Measurements from ENCODE around the gene SFTPA2. TPM values are rescaled to one million over a fixed set of nuclear protein-coding genes. Genes with fewer than 3 reads are reported as not detected.

The SFTPA2 gene
- total and polyA plus RNA-seq, 2 experiments from 2014 or later = 0.45 TPM; not detected in 1

GRCh38 chr10:79507440-79508167 lies 52.6 kb downstream of the SFTPA2 start:
- no peaks in the 10 kb centered on the region for H3K4me1 ChIP-seq (ENCODE audit: low read depth)

More at GRCh38 chr10:79507440-79508167, 52.6 kb downstream of the SFTPA2 start:
- Histone ChIP-seq H3K27ac (no peak overlapping the region), H3K36me3 (no peaks in the 10 kb centered on the region), H3K9me3 (ENCODE audit: low read depth) (no peaks in the 10 kb centered on the region), H3K27me3 (peaks cover 27% of the 10 kb centered on the region), H3K4me3 (no peak overlapping the region)
- no peak for TF ChIP-seq CTCF (IDR thresholded peaks at IDR 0.05; ENCODE audit: low read depth, low read length)
- DNase-seq (ENCODE audit: low read depth in 1 of 2, low spot score in 1 of 2) = no peak

Other genes starting within 250 kb of the SFTPA2 start
- 86.6 and 101 TPM in 2 replicates for gene PPIF, start 212.9 kb downstream of the SFTPA2 start, total RNA-seq
- gene PPIF, start 212.9 kb downstream of the SFTPA2 start, polyA plus RNA-seq = 125 and 143 TPM in 2 replicates
- gene ZCCHC24, start 114.8 kb downstream of the SFTPA2 start, total RNA-seq = 56.5 and 58.0 TPM in 2 replicates
- 65.4 and 81.5 TPM in 2 replicates for gene ZCCHC24, start 114.8 kb downstream of the SFTPA2 start, polyA plus RNA-seq
- 0.27 and 0.46 TPM in 2 replicates for gene EIF5AL1, start 47.9 kb downstream of the SFTPA2 start, total RNA-seq
- 1.5 and 1.9 TPM in 2 replicates for gene EIF5AL1, start 47.9 kb downstream of the SFTPA2 start, polyA plus RNA-seq
- not detected in 2 replicates for gene SFTPA1, start 50.5 kb upstream of the SFTPA2 start, total RNA-seq
- gene SFTPA1, start 50.5 kb upstream of the SFTPA2 start, polyA plus RNA-seq = not detected in 2 replicates
- 2.1 TPM in 2 replicates for gene NUTM2B, start 142.8 kb upstream of the SFTPA2 start, total RNA-seq
- gene NUTM2B, start 142.8 kb upstream of the SFTPA2 start, polyA plus RNA-seq = 0.15 TPM in 1 of 2 replicates, not detected in the other